H9 (cell line): Measurements from ENCODE around the gene RASSF5. TPM values are rescaled to one million over a fixed set of nuclear protein-coding genes. Genes with fewer than 3 reads are reported as not detected.

ENCODE experiments used
- DNase-seq: peaks from one replicate; pipeline ENCODE4 v3.0.0-alpha.2; 2017
- H2AFZ ChIP-seq: one replicate; pipeline ENCODE4 v1.6.1; 2013; ENCODE audit warnings: mild to moderate bottlenecking, low read length, control low read depth, moderate library complexity
- H2AK5ac ChIP-seq: 2 replicates; pipeline ENCODE4 v1.6.1; 2013; ENCODE audit warnings: low read length, control low read depth, mixed read lengths; ENCODE audit not compliant: insufficient read length
- H2BK120ac ChIP-seq: one replicate; pipeline ENCODE4 v1.6.1; 2013; ENCODE audit warnings: low read depth, mild to moderate bottlenecking, low read length, control low read depth, inconsistent platforms; ENCODE audit not compliant: poor library complexity, severe bottlenecking
- H2BK12ac ChIP-seq: 2 replicates; pipeline ENCODE4 v1.6.1; 2013; ENCODE audit warnings: low read length, control low read depth, mixed read lengths, low read depth; ENCODE audit not compliant: insufficient read length
- H2BK15ac ChIP-seq: 2 replicates; pipeline ENCODE4 v1.6.1; 2013; ENCODE audit warnings: low read depth, low read length, control low read depth
- H2BK20ac ChIP-seq: one replicate; pipeline ENCODE4 v1.6.1; 2013; ENCODE audit warnings: low read depth, mild to moderate bottlenecking, low read length, control low read depth, inconsistent platforms; ENCODE audit not compliant: poor library complexity, severe bottlenecking
- H2BK5ac ChIP-seq: 2 replicates; pipeline ENCODE4 v1.6.1; 2013; ENCODE audit warnings: low read length, control low read depth, mixed read lengths; ENCODE audit not compliant: insufficient read length
- H3K14ac ChIP-seq: 2 replicates; pipeline ENCODE4 v1.6.1; 2013; ENCODE audit warnings: low read length, control low read depth; ENCODE audit not compliant: insufficient read depth
- H3K18ac ChIP-seq: 2 replicates; pipeline ENCODE4 v1.6.1; 2013; ENCODE audit warnings: low read depth, mild to moderate bottlenecking, mixed read lengths, low read length, control low read depth; ENCODE audit not compliant: insufficient read length
- H3K23ac ChIP-seq: 2 replicates; pipeline ENCODE4 v1.6.1; 2013; ENCODE audit warnings: low read length, control low read depth, mixed read lengths, low read depth; ENCODE audit not compliant: insufficient read length
- H3K23me2 ChIP-seq: 2 replicates; pipeline ENCODE4 v1.6.1; 2013; ENCODE audit warnings: low read depth, mild to moderate bottlenecking, mixed read lengths, low read length, control low read depth; ENCODE audit not compliant: insufficient read length, poor library complexity, severe bottlenecking
- H3K27ac ChIP-seq: 2 replicates; pipeline ENCODE4 v1.5.1; 2013; ENCODE audit warnings: low read length, control low read depth, mixed read lengths, low read depth; ENCODE audit not compliant: insufficient read length
- H3K27me3 ChIP-seq: 2 replicates; pipeline ENCODE4 v1.6.1; 2013; ENCODE audit warnings: low read length, control low read depth, inconsistent platforms; ENCODE audit not compliant: insufficient read depth
- H3K4ac ChIP-seq: 2 replicates; pipeline ENCODE4 v1.6.1; 2013; ENCODE audit warnings: low read depth, mild to moderate bottlenecking, control low read depth, inconsistent platforms, low read length, moderate library complexity
- H3K4me1 ChIP-seq: 2 replicates; pipeline ENCODE4 v1.6.1; 2013; ENCODE audit warnings: low read length, control low read depth, inconsistent platforms; ENCODE audit not compliant: insufficient read depth
- H3K4me2 ChIP-seq: 2 replicates; pipeline ENCODE4 v1.6.1; 2013; ENCODE audit warnings: low read length, control low read depth, mixed read lengths; ENCODE audit not compliant: insufficient read length, insufficient read depth
- H3K56ac ChIP-seq: 2 replicates; pipeline ENCODE4 v1.6.1; 2013; ENCODE audit warnings: low read depth, mild to moderate bottlenecking, mixed read lengths, low read length, control low read depth; ENCODE audit not compliant: insufficient read length
- H3K79me1 ChIP-seq: 2 replicates; pipeline ENCODE4 v1.6.1; 2013; ENCODE audit warnings: low read depth, mild to moderate bottlenecking, moderate library complexity, low read length, control low read depth, inconsistent platforms; ENCODE audit not compliant: insufficient read depth, poor library complexity, severe bottlenecking
- H3K79me2 ChIP-seq: 2 replicates; pipeline ENCODE4 v1.6.1; 2013; ENCODE audit warnings: low read length, control low read depth, inconsistent platforms; ENCODE audit not compliant: insufficient read depth
- H3K9ac ChIP-seq: 2 replicates; pipeline ENCODE4 v1.6.1; 2013; ENCODE audit warnings: low read length, control low read depth, mixed read lengths; ENCODE audit not compliant: insufficient read length; ENCODE audit errors: extremely low read depth
- H3K9me3 ChIP-seq: one replicate; pipeline ENCODE4 v1.6.1; 2013; ENCODE audit warnings: low read depth, low read length, inconsistent platforms; ENCODE audit not compliant: control insufficient read depth
- H3T11ph ChIP-seq: one replicate; pipeline ENCODE4 v1.6.1; 2013; ENCODE audit warnings: mild to moderate bottlenecking, low read length, control low read depth, inconsistent platforms
- H4K20me1 ChIP-seq: one replicate; pipeline ENCODE4 v1.6.1; 2013; ENCODE audit not compliant: control insufficient read depth, insufficient read length, insufficient read depth
- H4K5ac ChIP-seq: 2 replicates; pipeline ENCODE4 v1.6.1; 2013; ENCODE audit warnings: low read depth, mild to moderate bottlenecking, mixed read lengths, low read length, control low read depth; ENCODE audit not compliant: insufficient read length
- H4K8ac ChIP-seq: replicated peaks from 2 replicates; pipeline ENCODE4 v1.6.1; 2013; ENCODE audit warnings: low read length, control low read depth, mixed read lengths, low read depth; ENCODE audit not compliant: insufficient read length
- H4K91ac ChIP-seq: 2 replicates; pipeline ENCODE4 v1.6.1; 2013; ENCODE audit warnings: low read depth, mild to moderate bottlenecking, moderate library complexity, mixed read lengths, low read length, control low read depth; ENCODE audit not compliant: insufficient read length
- H3K27ac Mint-ChIP-seq, 3 experiments: 2 replicates in 2 of 3; 3 replicates in 1 of 3; pipeline ENCODE4 v1.8.0; 2020 to 2021; ENCODE audit warnings: mixed read lengths in 3 of 3, mild to moderate bottlenecking in 1 of 3, moderate library complexity in 1 of 3
- H3K27me3 Mint-ChIP-seq: 2 replicates; pipeline ENCODE4 v1.8.0; 2021; ENCODE audit warnings: low read depth, mild to moderate bottlenecking, moderate library complexity, mixed read lengths
- H3K36me3 Mint-ChIP-seq, 3 experiments: 2 replicates in 2 of 3; 3 replicates in 1 of 3; pipeline ENCODE4 v1.8.0; 2020 to 2021; ENCODE audit warnings: low read depth in 3 of 3, mixed read lengths in 3 of 3; ENCODE audit not compliant: insufficient read depth in 1 of 3
- H3K4me1 Mint-ChIP-seq, 2 experiments: 2 replicates each; pipeline ENCODE4 v1.8.0; 2020; ENCODE audit warnings: mixed read lengths in 2 of 2
- H3K4me3 Mint-ChIP-seq, 2 experiments: 2 replicates in 1 of 2; 3 replicates in 1 of 2; pipeline ENCODE4 v1.8.0; 2020 to 2021; ENCODE audit warnings: mild to moderate bottlenecking in 2 of 2, mixed read lengths in 2 of 2, moderate library complexity in 1 of 2
- H3K9me3 Mint-ChIP-seq, 2 experiments: 2 replicates in 1 of 2; 3 replicates in 1 of 2; pipeline ENCODE4 v1.8.0; 2020; ENCODE audit warnings: mild to moderate bottlenecking in 2 of 2, mixed read lengths in 2 of 2, moderate library complexity in 1 of 2
- CTCF ChIP-seq: fragments of 200-600 bp; sonication (generic); conservative IDR thresholded peaks from 3 replicates; pipeline ENCODE4 v1.8.0; 2021; ENCODE audit warnings: antibody characterized with exemption, mild to moderate bottlenecking
- WGBS: extraction: QIAGEN DNeasy Blood & Tissue Kit; methylation state at CpG from one replicate; pipeline ENCODE4 v1.1.7; 2013; ENCODE audit warnings: missing lambda C conversion rate, low lambda C conversion rate, mixed read lengths; ENCODE audit not compliant: insufficient read length; ENCODE audit errors: extremely low coverage; 5-methylcytosine and 5-hydroxymethylcytosine counted together
- total RNA-seq: library from RNA; stranded (reverse); gene quantifications from 2 replicates; pipeline ENCODE4 v1.2.1, GENCODE V29; 2021

RASSF5 gene
- total RNA-seq, 1 experiment from 2014 or later: 0.50 TPM

GRCh38 chr1:206476058-206476457 is 31.3 kb upstream of the RASSF5 start:
- Histone ChIP-seq H2BK5ac (no peak overlapping the region), H2BK20ac (no peak overlapping the region), H3T11ph (no peak overlapping the region), H3K23me2 (peaks cover 3% of the 10 kb centered on the region), H3K4ac (no peak overlapping the region), H4K5ac (no peak overlapping the region), H4K20me1 (no peaks in the 10 kb centered on the region), H3K4me1 (peaks cover 7% of the 10 kb centered on the region; the same call in 1 of the 2 replicates), H3K56ac (no peak overlapping the region), H2AFZ (no peak overlapping the region), H3K27me3 (no peaks in the 10 kb centered on the region), H3K18ac (no peak overlapping the region), H3K27ac (no peak overlapping the region), H3K4me2 (no peak overlapping the region), H3K14ac (no peak overlapping the region), H3K79me2 (no peaks in the 10 kb centered on the region), H2BK12ac (no peak overlapping the region), H2AK5ac (no peak overlapping the region), H3K79me1 (no peaks in the 10 kb centered on the region), H2BK120ac (no peak overlapping the region), H4K8ac (no peak overlapping the region), H3K9ac (no peak overlapping the region), H3K9me3 (no peaks in the 10 kb centered on the region), H2BK15ac (no peak overlapping the region), H4K91ac (no peak overlapping the region), H3K23ac (no peak overlapping the region)
- no peak for DNase-seq
- Mint-ChIP-seq H3K36me3 (peaks cover 12 to 22% (median 14%) of the 10 kb centered on the region in 3 experiments; a peak in 5 of 7 replicates), H3K27me3 (no peaks in the 10 kb centered on the region; the same call in 1 of the 2 replicates), H3K9me3 (no peaks in the 10 kb centered on the region), H3K4me1 (peaks cover 28 to 36% of the 10 kb centered on the region in 2 experiments), H3K4me3 (no peak overlapping the region), H3K27ac (no peak overlapping the region)
- no peak for TF ChIP-seq CTCF
- no CpG with 5 or more reads among the region's 17 CpGs for WGBS
